HPDE6-E6E7 (cell line): Measurements from ENCODE around the gene CCDC127.
"Not testable (repeated sequence)": the region's sequence is repeated elsewhere in the genome, so short reads cannot be mapped to it uniquely, and the experiment has no call there.

Experiments used
- DNase-seq: peaks from one replicate; pipeline ENCODE4 v3.0.0; 2011; ENCODE audit warnings: missing footprints; ENCODE audit errors: extremely low spot score

The CCDC127 gene

GRCh38 chr5:203246-203930, 14.6 kb downstream of the CCDC127 start:
- no peak for DNase-seq

- no peak for DNase-seq
Observed at GRCh38 chr5:201672-202071, 16.3 kb downstream of the CCDC127 start.

GRCh38 chr5:200985-201384, 17.0 kb downstream of the CCDC127 start:
- DNase-seq = no peak

GRCh38 chr5:199950-200645, 17.9 kb downstream of the CCDC127 start:
- DNase-seq = no peak

- no peak for DNase-seq
Observed at GRCh38 chr5:199197-199949, 18.6 kb downstream of the CCDC127 start.

- no peak for DNase-seq
Observed at GRCh38 chr5:198516-199196, 19.3 kb downstream of the CCDC127 start.

GRCh38 chr5:197892-198489, 20.0 kb downstream of the CCDC127 start:
- no peak for DNase-seq

- not testable (repeated sequence) for DNase-seq
Observed at GRCh38 chr5:197031-197430, 20.9 kb downstream of the CCDC127 start.

- no peak for DNase-seq
Observed at GRCh38 chr5:196350-196749, 21.6 kb downstream of the CCDC127 start.

- DNase-seq = no peak
Observed at GRCh38 chr5:195401-196160, 22.4 kb downstream of the CCDC127 start.

- DNase-seq = no peak
Observed at GRCh38 chr5:194603-195209, 23.2 kb downstream of the CCDC127 start.

GRCh38 chr5:194102-194501, 23.9 kb downstream of the CCDC127 start:
- DNase-seq = no peak

GRCh38 chr5:192970-193831, 24.8 kb downstream of the CCDC127 start:
- DNase-seq = no peak

GRCh38 chr5:192691-192969, 25.3 kb downstream of the CCDC127 start:
- DNase-seq = no peak

GRCh38 chr5:191949-192690, 25.8 kb downstream of the CCDC127 start:
- no peak for DNase-seq

GRCh38 chr5:191036-191948, 26.7 kb downstream of the CCDC127 start, which contains the start of gene LRRC14B:
Gene LRRC14B (plus strand): TSS chr5:191495. CDS start chr5:191539, 44 bp downstream.
- no peak for DNase-seq

GRCh38 chr5:190366-191035, 27.5 kb downstream of the CCDC127 start:
- no peak for DNase-seq
